Kidney epithelial cell (primary cell): ENCODE data around the gene NOTCH1. TPM values are rescaled to one million over a fixed set of nuclear protein-coding genes. Genes with fewer than 3 reads are reported as not detected.
A peak's percentile ranks its signal among the peaks of the same experiment; 100 is the strongest.

Source experiments
- DNase-seq: peaks from one replicate; pipeline ENCODE4 v3.0.0-alpha.2; 2010; ENCODE audit warnings: low read depth
- H3K27me3 ChIP-seq: 2 replicates; pipeline ENCODE4 v1.6.0; 2011; ENCODE audit warnings: low read length; ENCODE audit not compliant: control insufficient read depth, insufficient read depth
- H3K36me3 ChIP-seq: 2 replicates; pipeline ENCODE4 v1.5.1; 2011; ENCODE audit warnings: low read length; ENCODE audit not compliant: control insufficient read depth, insufficient read depth
- H3K4me3 ChIP-seq: 2 replicates; pipeline ENCODE4 v1.5.1; 2011; ENCODE audit warnings: low read depth, mild to moderate bottlenecking, control low read depth, low read length
- CTCF ChIP-seq: IDR thresholded peaks from 2 replicates; pipeline ENCODE4 v1.5.1; 2011; ENCODE audit warnings: mild to moderate bottlenecking, moderate library complexity, low read length, control low read depth, inconsistent platforms; ENCODE audit not compliant: insufficient read depth, poor library complexity, severe bottlenecking
- total RNA-seq: library from RNA; depleted of rRNA; stranded (reverse); fragments of >200 nt; gene quantifications from 2 replicates; pipeline ENCODE4 v1.2.3, GENCODE V29; 2015

Gene NOTCH1
- total RNA-seq, 1 donor from 2014 or later: 40.9 TPM

GRCh38 chr9:136486823-136487620, 58.8 kb downstream of the NOTCH1 start:
- H3K27me3 ChIP-seq: peaks cover 8% of the 10 kb centered on the region
- H3K36me3 ChIP-seq: no peaks in the 10 kb centered on the region
- no peak overlapping the region for H3K4me3 ChIP-seq
- no peak for DNase-seq
- no peak for TF ChIP-seq CTCF

GRCh38 chr9:136486131-136486530, 59.7 kb downstream of the NOTCH1 start:
- H3K4me3 ChIP-seq: no peak overlapping the region
- TF ChIP-seq CTCF: no peak
- H3K27me3 ChIP-seq: peaks cover 8% of the 10 kb centered on the region
- H3K36me3 ChIP-seq: no peaks in the 10 kb centered on the region
- DNase-seq: no peak

GRCh38 chr9:136485049-136486045, 60.5 kb downstream of the NOTCH1 start:
- peak; percentile 89 for TF ChIP-seq CTCF
- H3K4me3 ChIP-seq: no peak overlapping the region
- DNase-seq: no peak
- H3K27me3 ChIP-seq: peaks cover 8% of the 10 kb centered on the region
- H3K36me3 ChIP-seq: no peaks in the 10 kb centered on the region

- DNase-seq: no peak
- H3K27me3 ChIP-seq: peaks cover 3% of the 10 kb centered on the region
- no peak for TF ChIP-seq CTCF
- H3K36me3 ChIP-seq: peaks cover 1% of the 10 kb centered on the region
- peak overlapping the region; percentile 60 for H3K4me3 ChIP-seq
These were observed 61.4 kb downstream of the NOTCH1 start for GRCh38 chr9:136484153-136485048.

- peaks cover 1% of the 10 kb centered on the region for H3K36me3 ChIP-seq
- peaks cover 2% of the 10 kb centered on the region for H3K27me3 ChIP-seq
- peak; percentile 42 for DNase-seq
- H3K4me3 ChIP-seq: peak overlapping the region; percentile 60
- TF ChIP-seq CTCF: no peak
These were observed 62.2 kb downstream of the NOTCH1 start for GRCh38 chr9:136483589-136484152.
